HG02970 (cell line): ENCODE measurements around the gene CDKN2A.

Source experiments
- ATAC-seq: cut with Tn5 transposase; IDR thresholded peaks from one replicate; pipeline ENCODE4 v1.9.1; 2021; ENCODE audit warnings: mild to moderate bottlenecking, moderate library complexity, moderate number of reproducible peaks; ENCODE audit not compliant: unreplicated experiment, low FRiP score

CDKN2A gene

DNA sequence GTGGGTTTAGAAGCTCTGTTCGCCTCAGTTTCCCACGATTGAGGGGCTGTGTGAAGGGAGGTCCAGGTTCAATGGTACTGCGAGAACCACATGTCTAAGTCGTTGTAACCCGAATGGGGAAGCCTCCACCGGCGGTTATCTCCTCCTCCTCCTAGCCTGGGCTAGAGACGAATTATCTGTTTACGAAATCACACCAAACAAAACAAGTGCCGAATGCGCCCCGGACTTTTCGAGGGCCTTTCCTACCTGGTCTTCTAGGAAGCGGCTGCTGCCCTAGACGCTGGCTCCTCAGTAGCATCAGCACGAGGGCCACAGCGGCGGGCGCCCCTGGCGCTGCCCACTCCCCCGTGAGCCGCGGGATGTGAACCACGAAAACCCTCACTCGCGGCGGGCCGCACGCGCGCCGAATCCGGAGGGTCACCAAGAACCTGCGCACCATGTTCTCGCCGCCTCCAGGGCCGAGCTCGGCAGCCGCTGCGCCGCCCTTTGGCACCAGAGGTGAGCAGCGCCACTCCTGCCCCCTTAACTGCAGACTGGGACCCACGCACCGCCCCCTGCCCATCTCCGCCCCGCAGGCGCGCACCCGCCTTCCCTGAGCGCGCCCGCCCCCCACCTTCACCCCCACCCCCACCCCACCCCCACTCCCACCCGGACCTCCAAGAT lies at the start of gene CDKN2A:
CDKN2A (minus strand) TSS at position 500 of the 663 bp plus-strand sequence.
- peak; percentile 25 for ATAC-seq

DNA sequence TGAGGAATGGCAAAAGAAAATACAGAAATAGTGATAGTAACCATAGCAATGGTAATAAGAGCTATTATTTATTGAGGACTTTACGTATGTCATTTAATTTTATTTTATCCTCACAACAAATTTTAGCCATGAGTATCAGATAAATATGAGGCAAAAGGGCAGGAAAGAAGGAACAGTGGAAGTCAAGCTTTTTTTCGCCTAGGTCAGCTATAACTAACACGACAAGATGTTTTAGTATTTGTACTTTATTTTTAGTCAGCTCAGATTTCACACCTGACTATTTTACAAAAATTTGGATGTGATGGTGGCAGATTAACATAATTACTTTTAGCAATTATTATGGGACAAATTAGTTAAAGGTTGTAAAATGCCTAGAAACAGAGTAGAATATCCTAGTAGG lies 49.7 kb upstream of the CDKN2A start:
- ATAC-seq = no peak

DNA sequence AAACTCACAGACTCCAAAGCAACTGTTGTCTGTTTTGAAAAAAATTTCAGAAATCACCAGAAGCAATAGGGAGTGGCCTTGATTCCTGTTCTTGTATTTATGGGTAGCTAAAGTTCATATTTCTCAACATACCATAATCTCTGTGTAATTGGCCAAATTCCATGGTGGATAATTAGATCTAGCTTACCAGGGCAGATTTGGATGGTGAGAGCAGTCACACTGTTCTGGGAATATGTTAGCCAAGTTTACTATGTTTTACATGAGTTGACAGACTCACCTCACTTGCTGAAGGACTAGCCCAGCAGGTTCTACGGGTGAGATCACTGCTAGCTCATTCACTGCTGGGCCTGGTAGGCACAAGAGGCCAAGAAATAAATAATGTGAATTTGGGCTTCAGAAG lies 47.6 kb upstream of the CDKN2A start:
- ATAC-seq = no peak

DNA sequence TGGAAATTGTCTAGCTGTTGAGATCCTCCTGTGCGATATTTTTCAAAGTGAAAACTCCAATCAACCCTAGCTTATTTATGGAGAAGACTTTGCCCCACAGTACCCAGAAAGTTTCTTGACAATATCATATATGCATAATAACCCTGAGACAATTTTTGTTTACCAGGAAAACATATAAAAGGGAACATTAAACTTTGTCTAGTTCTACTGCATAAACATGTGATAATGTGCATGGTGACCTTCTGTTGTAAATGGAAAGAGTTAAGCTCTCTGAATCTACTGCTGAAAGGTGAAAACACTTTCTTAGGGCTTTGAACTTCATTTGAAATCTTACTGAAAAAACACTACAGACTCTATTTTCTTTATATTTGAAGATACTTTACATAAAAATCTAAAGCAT lies 47.2 kb upstream of the CDKN2A start:
- ATAC-seq = no peak

DNA sequence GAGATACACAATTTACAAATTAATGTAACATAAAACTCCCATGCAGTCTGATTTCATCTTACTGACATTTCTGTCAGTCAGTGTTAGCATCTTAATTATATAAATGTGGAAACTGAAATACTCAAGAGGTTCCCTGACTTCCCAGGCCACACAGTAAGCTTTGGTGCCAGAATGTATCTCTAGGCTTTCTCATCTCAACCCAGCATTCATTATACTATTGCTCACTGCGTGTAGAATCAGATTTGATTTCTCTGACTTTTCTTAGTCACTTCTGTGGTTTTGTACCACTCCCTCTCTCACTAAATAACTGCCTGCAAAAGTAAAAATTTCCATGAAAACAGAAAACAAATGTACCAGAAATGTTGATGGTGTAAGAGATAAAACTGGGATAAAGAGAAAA lies 46.6 kb upstream of the CDKN2A start:
- no peak for ATAC-seq

DNA sequence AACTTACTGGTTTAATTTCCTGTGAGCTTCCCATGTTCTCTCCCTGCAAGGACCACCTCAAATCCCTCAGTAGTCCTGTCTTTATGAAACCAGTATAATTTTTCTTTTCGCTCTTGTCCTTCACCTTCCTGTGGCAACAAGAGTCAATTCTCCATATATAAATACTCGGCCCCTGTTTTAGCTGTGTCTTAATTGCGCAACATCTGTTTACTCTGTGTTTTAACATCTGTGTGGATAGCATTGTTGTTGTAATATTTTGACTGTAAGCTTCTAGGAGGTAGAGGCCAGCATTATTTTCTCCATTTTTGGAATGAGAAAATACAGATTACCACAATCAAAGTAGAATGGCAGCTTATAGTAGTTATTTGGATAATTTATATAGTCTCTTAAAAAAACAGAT lies 45.1 kb upstream of the CDKN2A start:
- ATAC-seq = no peak

DNA sequence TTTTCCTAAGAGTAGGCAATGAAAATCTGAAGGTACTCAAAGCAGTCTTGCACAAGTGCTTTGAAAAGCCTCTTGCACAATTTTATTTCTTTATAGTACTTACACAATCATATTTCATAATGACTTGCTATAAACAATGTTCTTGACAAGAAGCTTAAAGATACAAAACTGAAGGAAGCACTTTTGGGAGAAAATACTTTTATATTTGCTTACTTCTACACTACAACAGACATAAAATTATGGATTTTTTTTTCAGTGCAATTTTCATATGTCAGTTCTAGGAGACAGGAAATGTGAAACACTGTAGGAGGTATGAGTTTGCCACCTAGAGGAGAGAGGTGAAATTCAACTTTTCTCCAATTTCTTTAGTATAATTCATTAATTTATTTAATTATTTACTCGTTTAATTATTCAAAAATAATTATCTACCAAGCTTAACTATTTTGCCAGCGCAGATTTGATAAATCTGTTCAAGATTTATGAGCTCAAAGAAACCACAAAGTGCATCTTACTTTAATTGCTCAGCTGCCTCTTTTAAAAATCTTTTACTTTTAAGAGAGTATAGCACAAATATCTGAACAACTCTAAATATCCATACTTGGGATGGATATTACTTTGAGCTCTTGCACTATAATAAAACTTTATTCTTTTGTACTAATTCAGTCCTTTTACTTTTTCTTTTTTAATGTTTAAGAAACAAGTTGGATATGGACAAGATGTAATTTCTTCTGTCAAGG lies 43.9 kb upstream of the CDKN2A start:
- ATAC-seq = no peak

DNA sequence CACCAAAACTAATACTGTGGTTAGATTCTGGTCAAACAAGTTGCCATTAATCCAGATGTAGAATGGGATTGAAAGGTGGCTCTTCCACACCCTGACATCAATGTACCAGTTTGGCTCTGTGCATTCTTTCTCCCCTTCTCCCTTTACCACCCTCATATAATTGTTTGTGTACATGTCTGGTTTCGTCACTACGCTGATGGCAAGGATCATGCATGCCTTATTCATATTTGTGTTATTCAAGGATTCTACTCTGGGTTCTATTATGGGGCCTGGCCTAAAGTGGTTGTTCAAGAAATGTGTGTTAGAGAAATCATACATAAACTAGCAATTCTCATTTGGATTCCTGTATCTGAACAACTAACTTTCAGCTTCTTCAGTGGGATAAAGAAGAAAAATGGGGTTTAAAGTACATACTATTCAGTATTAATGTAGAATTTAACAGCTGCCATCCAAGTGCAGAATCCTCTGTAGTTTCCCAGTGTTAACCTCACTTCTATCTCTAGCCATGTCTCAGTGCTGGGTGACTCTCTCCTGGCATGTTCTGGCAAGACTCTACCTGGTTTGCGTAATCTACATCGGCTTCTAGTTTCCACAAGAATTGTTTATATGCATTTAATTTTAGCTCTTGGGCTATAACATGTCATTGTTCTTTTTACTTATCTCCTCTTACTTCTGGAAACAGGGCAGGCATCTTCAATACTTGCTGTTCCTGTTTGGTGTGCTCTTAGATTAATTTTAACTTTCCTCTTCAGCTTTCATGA lies 42.9 kb upstream of the CDKN2A start:
- ATAC-seq = no peak

DNA sequence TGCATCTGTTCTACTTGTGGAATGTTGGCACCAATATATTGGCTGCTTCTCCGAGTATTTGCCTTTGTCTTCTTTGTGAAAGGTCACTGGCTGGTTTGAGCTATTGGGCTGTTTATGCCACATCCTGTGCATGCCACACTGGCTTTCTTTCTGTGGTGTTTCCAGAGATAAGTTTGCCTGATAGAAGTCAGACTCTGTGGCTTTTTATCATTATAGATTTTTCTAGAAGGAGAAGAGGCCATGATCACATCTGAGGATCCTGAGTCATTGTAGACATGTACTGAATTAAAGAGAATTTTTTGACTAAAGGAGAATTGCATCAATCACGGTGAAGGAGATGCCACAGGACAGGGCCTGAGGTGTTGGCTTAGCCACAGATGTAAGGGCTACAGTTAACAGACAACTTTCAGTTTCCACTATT lies 41.4 kb upstream of the CDKN2A start:
- no peak for ATAC-seq

DNA sequence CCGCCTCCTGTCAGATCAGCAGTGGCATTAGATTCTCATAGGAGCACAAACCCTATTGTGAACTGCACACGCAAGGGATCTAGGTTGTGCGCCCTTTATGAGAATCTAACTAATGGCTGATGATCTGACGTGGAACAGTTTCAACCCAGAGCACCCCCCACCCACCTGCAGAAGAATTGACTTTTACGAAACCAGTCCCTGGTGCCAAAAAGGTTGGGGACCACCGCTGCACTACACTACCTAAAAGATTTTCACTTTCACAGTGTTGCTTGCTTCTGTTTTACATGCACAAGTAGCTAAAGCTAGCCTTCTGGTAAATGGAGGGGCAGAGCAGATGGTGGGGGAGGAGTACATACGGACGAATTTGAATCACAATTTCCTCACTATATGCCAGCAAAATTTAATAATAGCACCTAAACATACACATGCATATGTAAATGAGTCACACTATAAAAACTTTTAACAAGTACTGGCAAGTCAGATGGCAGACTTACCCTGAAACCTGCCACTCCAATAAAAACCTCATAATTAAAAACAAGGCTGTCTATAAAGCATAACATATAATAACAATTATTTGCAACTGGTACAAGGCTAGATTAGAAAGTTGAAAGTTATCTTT lies 38.9 kb upstream of the CDKN2A start:
- no peak for ATAC-seq

DNA sequence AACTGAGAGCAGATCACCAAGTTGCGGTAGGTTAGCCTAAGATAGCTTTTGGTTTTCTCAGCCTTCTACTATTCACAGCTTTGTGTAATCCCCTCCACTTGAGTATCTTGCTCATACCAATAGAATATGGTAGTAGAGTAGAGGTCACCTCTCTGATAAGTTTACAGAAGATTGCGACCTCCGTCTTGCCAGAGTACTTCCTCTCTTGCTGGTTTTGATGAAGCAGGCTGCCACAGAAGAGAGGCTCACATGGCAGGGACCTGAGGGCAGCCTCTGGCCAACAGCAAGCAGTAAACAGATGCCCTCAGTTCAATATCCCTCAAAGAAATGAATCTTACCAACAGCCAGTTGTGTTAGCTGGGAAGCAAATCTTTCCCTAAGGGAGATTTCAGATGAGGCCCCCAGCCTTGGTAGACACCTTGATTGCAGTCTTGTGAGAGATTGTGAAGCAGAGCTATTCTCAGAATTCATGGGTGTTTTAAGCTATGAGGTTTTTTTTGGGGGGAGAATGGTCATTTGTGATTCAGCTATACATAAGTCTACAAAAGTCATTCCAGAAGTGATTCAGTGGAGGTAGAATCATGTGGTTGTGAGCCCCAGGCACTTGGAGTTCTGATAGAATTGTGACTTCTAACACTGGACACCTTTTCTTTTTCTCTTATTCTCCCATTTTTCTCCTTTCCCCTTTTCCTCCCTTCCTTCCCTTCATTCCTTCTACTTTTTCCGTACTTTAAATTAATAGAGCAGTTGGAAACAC lies 37.6 kb upstream of the CDKN2A start:
- no peak for ATAC-seq

DNA sequence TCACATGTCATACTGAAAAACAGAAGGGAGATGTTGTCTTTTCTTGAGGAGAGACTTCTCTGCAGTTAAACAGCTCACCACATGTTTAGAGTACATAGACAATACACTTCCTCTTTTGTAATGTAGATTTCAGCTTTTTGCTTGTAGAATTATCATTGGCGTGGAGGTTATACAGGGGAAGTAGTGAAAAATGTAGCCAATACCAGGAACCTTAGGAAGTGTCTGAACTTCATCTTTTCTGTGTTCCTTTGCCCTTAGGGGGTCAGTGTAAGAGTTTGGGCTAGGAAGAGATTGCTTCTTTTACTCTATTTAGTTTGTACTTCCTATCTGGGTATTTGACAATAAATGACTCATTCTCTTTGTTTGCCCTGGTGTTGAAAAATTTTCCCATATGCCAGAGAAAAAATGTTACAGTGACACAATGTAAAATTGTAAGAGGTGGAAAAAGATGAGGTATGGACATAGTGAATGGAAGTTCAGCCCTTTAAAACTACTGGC lies 36.0 kb upstream of the CDKN2A start:
- ATAC-seq = no peak

DNA sequence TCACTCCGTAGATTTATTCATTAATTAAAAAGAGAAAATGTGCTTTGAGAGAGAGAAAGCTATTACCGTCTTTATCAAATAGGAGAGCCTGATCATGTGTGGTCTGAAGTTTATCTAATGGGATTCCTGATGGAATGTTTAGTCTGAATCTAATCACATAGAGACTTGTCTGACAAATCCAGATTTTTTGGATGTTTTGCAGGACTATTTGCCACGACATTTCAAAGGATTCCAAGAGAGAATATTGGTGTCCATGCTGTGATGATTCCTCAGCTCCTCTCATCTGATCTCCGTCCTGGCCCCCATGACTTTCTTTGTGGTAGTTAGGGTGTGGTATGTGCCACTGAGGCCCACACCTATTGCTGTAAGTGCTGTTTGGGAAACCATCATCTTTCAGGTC lies 35.0 kb upstream of the CDKN2A start:
- ATAC-seq = no peak

DNA sequence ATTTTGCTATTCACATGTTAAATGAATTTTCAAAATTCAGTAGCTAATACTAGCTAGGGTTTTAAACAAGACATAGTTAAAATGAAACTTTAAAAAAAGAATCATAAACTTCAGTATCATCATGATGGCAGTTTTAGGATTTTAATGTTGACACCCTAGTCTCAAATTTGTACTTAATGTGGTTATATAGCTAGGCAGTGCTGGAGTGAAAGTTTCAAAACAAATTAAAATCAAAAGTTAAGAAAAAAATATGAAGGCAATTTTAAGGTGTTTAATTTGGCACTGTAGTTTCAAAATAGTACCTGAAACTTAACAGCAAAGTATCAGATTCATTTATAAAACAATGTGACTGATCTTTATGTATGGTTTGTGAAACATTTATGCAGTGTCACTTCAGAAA lies 34.2 kb upstream of the CDKN2A start:
- ATAC-seq = no peak

DNA sequence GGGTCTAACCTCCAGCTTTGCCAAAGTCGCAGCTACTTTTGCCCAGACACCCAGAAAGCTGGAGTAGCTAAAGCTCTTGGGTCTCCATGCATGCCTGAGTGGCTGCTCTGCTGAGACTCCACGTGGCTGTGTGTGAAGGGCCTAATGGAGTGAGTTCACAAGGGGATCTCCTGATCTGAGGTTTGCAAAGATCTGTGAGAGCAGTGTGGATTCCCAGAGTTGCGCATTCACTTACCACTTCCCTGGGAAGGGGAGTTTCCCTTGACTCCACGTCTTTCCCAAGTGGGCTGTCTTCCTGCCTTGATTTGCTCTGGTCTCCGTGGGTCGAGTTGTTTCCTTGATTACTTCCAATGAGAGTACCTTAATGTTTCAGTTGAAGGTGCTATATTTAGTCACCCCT lies 32.5 kb upstream of the CDKN2A start:
- no peak for ATAC-seq

DNA sequence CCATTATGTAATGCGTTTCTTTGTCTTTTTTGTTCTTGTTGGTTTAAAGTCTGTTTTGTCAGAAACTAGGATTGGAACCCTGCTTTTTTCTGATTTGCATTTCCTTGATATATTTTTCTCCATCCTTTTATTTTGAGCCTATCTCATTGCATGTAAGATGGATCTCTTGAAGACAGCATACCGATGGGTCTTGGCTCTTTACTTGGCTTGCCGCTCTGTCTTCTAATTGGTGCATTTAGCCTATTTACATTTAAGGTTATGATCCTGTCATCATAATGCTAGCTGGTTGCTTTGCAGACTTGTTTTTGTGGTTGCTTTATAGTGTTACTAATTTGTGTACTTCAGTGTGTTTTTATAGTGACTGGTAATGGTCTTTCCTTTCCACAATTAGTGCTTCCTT lies 28.2 kb upstream of the CDKN2A start:
- no peak for ATAC-seq

DNA sequence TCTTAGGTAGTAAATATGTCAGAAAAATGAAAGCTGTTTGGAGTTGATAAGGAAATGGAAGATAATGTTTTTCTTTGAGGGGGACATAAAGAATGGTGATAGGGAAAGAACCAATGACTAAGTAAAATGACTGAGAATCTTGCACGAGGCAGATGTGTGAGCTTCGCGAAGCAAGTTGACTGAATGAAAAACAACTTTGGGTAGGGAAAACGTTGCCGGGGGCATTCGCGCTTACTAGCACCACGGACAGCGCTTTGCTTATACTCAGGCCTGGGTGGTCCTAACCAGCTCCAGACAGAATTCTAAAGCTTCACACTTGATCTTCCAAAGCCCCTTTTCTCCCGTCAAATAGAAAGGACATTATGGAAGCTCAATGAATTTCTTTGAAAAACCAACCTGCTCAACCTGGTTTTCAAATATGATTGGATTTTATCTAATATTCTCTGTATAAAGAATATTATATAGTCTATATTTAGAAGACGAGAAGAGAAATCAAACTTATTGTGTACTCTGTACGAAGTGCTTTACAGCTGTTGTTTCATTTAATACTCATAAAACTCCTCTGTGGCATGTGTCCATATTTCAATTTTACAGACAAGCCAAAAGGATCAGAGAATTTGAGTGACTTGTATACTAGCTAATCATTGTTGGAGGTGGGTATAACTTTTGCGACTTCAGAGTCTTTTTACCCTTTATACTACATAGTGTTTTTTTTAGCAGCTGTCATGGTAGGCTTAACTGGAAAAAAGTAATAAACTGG lies 16.9 kb upstream of the CDKN2A start:
- no peak for ATAC-seq

DNA sequence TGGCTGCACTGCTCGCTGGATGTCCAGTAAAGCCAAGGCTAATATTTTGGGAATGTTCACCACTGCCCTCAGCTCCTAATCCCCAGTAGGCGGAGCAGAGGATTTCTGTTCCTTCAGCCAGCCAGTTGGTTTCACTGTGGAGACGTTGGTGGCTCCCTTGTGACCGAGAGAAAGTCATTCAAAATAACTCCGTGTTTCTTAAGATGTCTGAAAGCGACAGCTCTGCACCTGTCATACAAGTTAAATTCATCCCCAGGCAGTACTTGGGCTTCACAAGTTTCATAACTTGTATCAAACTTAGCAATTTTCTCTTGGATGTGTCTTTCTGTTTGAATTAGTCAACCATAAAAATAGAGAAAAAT lies 15.3 kb upstream of the CDKN2A start:
- peak; percentile 27 for ATAC-seq

DNA sequence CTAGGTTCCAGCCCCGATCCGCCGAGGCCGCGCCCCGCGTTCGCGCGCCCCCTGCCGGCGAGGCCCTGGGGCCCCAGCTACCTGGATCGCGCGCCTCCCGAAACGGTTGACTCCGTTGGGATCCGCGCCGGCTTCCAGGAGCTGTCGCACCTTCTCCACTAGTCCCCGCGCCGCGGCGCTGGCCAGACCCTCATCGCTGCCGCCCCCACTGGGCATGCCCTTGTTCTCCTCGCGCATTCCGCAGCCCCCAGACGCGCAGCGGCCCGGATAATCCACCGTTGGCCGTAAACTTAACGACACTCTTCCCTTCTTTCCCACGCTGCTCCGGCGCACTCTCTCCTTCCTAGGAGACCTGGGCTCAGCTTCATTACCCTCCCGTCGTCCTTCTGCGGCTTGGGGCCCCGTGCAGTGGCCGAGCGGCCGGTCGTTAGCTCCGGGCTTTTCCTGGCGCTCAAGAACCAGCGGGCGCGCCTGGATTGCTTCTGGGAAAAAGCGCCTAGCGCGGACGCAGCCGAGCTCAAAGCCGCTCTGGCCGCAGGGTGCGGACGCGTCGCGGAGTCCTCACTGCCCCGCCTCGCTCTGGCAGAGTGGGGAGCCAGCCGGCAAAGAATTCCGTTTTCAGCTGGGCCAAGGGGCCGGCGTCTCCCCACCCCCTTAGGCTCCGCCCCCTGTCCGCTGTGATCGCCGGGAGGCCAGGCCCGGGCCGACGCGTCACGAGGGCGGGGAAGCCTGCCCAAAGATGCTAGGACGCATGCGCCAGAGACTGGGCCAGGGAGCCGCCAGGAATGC lies 14.7 kb upstream of the CDKN2A start, which contains the start of gene CDKN2B:
CDKN2B (minus strand) TSS at position 589 of the 789 bp plus-strand sequence; CDS start at position 237, 352 bp downstream.
- peak; percentile 89 for ATAC-seq
